H1 (cell line): Measurements from ENCODE around the gene SMYD4. TPM values are rescaled to one million over a fixed set of nuclear protein-coding genes. Genes with fewer than 3 reads are reported as not detected.

Experiments used
- KDM1A ChIP-seq: fragments of 200-600, 300-600 bp; sonication (generic); IDR thresholded peaks from 2 replicates; pipeline ENCODE4 v1.7.1; 2016; ENCODE audit warnings: mild to moderate bottlenecking, low read length, borderline replicate concordance
- RAD21 ChIP-seq, 2 experiments: IDR thresholded peaks in 1 of 2; conservative IDR thresholded peaks in 1 of 2; 2 replicates each; pipeline ENCODE4 v1.6.1; 2011; ENCODE audit warnings: low read depth in 2 of 2, low read length in 2 of 2, improper control_type of control experiment in 1 of 2, inconsistent platforms in 1 of 2, mild to moderate bottlenecking in 1 of 2, moderate library complexity in 1 of 2
- polyA plus RNA-seq, 7 experiments: library from polyadenylated mRNA; depleted of rRNA in 3 of 7; stranded (reverse) in 5 of 7; unstranded in 2 of 7; fragments of >200 nt in 5 of 7; fragments of 200-250 nt in 2 of 7; gene quantifications; 1 replicate in 5 of 7; 2 replicates in 1 of 7; 4 replicates in 1 of 7; pipeline versions ENCODE4 v1.2.1 to v1.2.3, GENCODE V29; 2011 to 2013; ENCODE audit warnings: missing spikeins in 2 of 7, mixed read lengths in 2 of 7
- total RNA-seq: library from RNA; stranded (reverse); fragmentation: NEBNext Ultra II Directional; extraction: Animal tissue kit (Norgen Biotek cat#: 25700); gene quantifications from 2 replicates; pipeline ENCODE4 v1.2.1, GENCODE V29; 2021

The SMYD4 gene
- total and polyA plus RNA-seq, 2 of the 8 experiments (the other 6 are each of a cell fraction or from before 2014, with no cell fraction given) = 10.5 to 23.4 TPM

GRCh38 chr17:1767358-1767757, 62.3 kb downstream of the SMYD4 start (continued):
- TF ChIP-seq RAD21 (IDR thresholded peaks at IDR 0.05 in 1 of 2, conservative IDR thresholded peaks at IDR 0.05 in 1 of 2; ENCODE audit: low read depth in 2 of 2, low read length in 2 of 2) = peak in 1 of 2 experiments; percentile 16; a peak in 1 of 4 replicates
- no peak for TF ChIP-seq KDM1A
- TF ChIP-seq, all 59 proteins: peak for 2
